ENCODE results near the gene SP3. TPM values are rescaled to one million over a fixed set of nuclear protein-coding genes. Genes with fewer than 3 reads are reported as not detected.

Gene SP3
- total RNA-seq, 4 donors from 2014 or later, result 69.3 to 175 (median 82.9) TPM

DNA sequence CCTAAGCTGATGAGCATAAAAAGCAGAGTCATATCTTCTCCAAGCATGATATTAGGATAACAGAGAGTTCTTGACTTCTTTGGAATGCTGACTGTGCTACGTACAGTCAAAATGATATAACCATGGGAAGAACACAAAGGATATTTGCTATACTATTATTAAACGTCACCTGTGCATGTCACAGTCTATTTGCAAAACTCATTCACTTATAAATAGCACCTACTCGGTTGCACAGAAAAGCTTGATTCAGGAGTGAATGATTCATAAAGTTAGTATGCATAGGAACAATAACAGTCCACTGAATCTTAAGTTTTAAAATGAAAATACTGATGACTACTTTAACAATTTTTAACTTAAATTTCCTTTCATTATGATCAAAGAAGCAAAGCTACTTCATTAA is 83.3 kb downstream of the SP3 start:
- TF ChIP-seq CTCF (IDR thresholded peaks at IDR 0.05), result no peak
- ATAC-seq (ENCODE audit: low FRiP score) (no peak), DNase-seq (ENCODE audit: low spot score) (no peak)

DNA sequence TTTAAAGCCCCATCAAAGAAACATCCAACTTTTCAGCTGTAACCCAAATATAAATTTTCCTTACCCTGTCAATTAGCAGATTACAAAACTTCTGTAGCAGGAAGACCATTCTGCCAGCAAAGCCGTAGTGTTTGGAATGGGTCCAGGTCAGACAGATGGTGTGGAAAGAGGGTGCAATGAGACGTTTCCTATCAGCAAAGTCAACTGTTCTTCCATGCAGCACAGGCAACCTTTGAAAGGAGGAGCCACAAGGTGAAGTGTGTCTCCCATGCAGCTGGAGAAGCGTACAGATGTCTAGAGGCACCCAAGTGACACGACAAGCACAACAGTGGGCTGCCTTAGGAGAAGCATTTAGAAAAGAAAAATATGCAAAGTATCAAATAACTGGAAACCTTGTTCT is 83.7 kb downstream of the SP3 start:
- ATAC-seq (ENCODE audit: low FRiP score), result no peak
- DNase-seq (ENCODE audit: low spot score), result no peak
- no peak for TF ChIP-seq CTCF (IDR thresholded peaks at IDR 0.05)

- ATAC-seq (ENCODE audit: low FRiP score), result no peak
- no peak for TF ChIP-seq CTCF (IDR thresholded peaks at IDR 0.05)
- DNase-seq (ENCODE audit: low spot score), result no peak
Observed at GRCh38 chr2:173880561-173880960, 84.6 kb downstream of the SP3 start.

DNA sequence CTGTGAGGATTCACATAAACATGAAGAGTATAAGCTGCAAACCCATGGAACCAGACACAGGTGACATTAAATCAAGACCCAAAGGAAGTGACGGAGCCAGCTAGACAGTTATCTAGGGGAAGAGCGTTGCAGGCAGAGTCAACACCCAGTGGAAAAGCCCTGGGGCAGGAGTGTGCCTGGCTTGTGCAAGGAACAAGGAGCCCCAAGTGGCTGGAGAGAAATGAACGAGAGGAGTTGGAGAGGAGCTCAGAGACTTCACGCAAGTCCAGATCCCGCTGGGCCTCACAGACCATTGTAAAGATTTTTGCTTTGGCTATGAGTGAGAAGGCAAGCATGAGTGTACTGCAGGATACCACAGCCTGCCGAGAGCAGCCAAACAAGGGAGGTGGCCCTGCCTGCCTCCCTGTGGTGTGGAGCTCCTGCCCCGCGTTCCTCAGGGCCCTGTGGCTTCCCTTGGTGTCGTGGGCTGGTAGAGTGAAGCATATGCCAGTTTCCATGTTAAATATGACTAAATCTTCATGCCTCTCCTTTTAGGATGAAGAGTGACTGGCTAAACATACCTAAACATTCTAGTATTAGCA is 88.2 kb downstream of the SP3 start:
- TF ChIP-seq CTCF (IDR thresholded peaks at IDR 0.05), result no peak
- DNase-seq (ENCODE audit: low spot score), result no peak

DNA sequence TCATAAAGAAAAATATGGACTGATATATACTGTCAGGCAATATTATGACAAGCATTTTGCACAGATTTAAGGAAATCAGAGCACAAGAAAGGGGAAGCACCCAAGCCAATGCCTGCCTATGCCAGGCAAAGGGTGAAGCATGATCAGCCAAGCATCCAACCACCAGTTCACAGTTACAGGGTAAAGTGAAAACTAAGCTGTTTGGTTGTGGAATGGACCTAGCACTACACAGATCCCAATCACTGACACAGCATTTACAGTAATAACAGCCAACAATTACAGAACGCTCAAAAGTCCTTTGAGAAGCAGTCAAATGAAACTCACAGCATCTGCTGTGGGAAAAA is 90.3 kb downstream of the SP3 start:
- TF ChIP-seq CTCF (IDR thresholded peaks at IDR 0.05), result no peak
- no peak for ATAC-seq (ENCODE audit: low FRiP score)
- DNase-seq (ENCODE audit: low spot score), result no peak

More for the DNA sequence above, 88.2 kb downstream of the SP3 start:
- no peak for ATAC-seq (ENCODE audit: low FRiP score)

DNA sequence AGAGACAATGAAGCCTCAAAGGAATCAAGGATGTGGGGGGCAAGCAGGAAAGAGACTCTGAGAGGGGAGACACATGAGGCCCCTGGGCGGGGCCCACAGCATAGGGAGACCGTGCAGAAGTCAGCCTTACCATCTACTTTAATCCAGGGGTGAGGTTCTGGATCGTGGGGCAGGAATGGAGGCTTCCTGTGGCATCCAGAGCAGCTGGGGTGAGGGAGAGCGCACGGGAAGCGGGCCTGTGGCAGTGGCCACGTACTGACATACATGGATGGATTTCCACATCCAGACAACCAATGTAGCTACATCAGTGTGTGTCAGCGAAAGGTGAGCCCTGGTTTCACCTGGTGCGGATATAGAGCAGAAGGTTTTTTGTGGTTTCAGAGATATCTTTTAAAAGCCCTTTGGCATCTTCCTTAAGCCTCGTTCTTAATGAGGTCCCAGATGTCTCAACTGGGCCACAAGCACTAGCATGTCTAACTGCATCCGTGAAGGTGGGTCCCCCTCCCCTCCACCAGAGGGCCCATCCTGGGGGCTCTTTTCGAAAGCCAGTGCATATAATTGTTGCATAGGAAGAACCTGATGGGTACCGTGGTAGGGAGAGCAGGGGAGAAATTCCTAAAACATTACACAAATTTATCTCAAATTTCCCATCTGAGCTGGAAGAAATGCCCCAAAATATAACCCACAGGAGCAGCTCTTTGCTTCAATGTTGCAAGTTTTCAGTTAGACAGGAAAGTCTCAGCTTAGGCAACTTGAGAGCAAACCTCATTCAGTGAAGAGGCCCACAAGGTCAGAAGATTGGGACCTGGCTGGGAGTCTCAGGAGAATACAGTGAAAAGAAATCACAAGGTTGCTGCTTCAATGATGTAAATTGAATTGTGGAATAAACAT is 90.9 kb downstream of the SP3 start:
- TF ChIP-seq CTCF (IDR thresholded peaks at IDR 0.05), result no peak
- DNase-seq (ENCODE audit: low spot score) (no peak), ATAC-seq (ENCODE audit: low FRiP score) (no peak)

- ATAC-seq (ENCODE audit: low FRiP score) (no peak), DNase-seq (ENCODE audit: low spot score) (no peak)
- no peak for TF ChIP-seq CTCF (IDR thresholded peaks at IDR 0.05)
Observed at GRCh38 chr2:173872714-173873113, 92.5 kb downstream of the SP3 start.
